WI38 (cell line): ENCODE measurements around the gene SFT2D1.

ENCODE experiments used
- H3K4me3 ChIP-seq: 2 replicates; pipeline ENCODE4 v1.5.1; 2011; ENCODE audit warnings: low read depth, mild to moderate bottlenecking, control low read depth, low read length
- TF ChIP-seq, protein P1 (sequence below): IDR thresholded peaks from 2 replicates; pipeline ENCODE4 v1.5.1; 2012; ENCODE audit warnings: low read depth, mild to moderate bottlenecking, control low read depth, low read length

The SFT2D1 gene

DNA sequence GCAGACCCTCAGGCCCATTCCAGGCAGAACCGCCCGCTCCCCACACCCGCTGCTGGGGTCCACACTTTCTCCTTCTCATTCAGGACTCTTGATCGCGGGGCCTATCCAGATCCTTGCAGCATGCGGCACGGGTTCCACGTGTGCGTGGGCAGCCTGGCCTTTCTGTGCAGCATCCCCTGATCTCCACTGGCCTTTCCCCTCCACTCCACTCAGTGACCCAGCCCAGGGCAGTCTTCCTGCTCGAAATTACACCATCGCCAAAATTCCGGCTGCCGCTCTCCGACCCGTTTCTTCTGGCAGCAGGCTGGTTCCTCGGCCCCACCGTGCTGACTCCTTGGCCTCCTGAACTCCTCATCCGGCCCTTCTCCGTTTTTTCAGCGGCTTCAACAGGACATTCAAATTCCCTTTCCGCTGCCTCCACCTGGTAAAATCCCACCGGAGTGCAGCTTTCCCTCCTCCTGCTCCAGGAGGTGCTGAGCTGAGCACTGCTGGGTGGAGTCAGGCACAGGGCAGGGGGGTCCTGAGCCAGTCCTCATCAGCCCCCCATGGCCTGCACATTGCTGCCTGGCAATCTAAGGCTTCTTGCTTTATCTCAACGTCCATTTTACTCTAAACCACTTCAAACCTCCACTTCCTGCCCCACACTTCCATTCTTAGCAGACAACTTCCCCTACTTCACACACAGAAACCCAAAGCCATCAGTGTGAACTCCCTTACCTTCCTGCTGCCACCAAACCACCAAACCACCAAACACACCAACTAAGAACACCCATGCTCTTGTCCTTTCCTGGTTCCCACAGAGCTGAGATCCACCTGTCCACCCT lies 9.0 kb downstream of the SFT2D1 start:
- H3K4me3 ChIP-seq: no peak overlapping the region
- TF ChIP-seq, protein P1, sequence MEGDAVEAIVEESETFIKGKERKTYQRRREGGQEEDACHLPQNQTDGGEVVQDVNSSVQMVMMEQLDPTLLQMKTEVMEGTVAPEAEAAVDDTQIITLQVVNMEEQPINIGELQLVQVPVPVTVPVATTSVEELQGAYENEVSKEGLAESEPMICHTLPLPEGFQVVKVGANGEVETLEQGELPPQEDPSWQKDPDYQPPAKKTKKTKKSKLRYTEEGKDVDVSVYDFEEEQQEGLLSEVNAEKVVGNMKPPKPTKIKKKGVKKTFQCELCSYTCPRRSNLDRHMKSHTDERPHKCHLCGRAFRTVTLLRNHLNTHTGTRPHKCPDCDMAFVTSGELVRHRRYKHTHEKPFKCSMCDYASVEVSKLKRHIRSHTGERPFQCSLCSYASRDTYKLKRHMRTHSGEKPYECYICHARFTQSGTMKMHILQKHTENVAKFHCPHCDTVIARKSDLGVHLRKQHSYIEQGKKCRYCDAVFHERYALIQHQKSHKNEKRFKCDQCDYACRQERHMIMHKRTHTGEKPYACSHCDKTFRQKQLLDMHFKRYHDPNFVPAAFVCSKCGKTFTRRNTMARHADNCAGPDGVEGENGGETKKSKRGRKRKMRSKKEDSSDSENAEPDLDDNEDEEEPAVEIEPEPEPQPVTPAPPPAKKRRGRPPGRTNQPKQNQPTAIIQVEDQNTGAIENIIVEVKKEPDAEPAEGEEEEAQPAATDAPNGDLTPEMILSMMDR: no peak

DNA sequence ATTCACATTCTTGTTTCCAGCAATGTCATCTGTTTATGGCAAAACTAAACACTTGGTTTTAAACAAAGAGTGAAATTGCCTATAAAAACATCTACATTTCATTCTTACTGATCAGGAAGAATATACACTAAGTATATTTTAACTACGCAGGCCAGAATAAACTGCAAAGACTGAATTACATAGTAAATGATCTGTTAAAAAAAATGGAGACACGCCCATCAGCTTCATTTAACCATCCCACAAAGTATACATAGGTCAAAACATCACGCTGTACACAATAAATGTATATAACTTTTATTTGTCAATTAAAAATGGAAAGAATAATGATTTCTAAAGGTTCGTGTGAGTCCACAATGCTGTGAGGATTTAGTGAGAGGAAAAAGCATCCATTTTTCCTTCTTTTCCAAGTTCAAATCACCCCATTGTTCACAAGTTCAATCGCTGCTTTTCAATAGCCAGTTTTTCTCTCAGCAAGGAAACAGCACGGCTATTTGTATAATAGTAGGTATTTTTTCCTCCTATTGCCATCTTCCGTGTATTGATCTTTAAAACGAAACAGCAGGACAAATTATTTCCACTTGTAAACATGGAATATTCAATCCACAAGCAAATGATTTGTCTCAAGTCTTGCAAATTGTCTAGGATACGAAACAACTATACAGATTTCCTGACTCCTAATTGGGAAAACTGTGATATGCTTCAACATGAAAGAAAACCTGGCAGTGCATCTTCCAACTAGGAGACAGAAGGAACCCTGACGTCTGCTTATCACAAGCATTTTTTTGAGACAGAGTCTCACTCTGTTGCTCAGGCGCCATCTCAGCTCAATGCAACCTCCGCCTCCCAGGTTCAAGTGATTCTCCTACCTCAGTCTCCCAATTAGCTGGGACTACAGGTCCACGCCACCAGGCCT lies 10.6 kb downstream of the SFT2D1 start:
- TF ChIP-seq, protein P1: no peak
- H3K4me3 ChIP-seq: no peak overlapping the region

DNA sequence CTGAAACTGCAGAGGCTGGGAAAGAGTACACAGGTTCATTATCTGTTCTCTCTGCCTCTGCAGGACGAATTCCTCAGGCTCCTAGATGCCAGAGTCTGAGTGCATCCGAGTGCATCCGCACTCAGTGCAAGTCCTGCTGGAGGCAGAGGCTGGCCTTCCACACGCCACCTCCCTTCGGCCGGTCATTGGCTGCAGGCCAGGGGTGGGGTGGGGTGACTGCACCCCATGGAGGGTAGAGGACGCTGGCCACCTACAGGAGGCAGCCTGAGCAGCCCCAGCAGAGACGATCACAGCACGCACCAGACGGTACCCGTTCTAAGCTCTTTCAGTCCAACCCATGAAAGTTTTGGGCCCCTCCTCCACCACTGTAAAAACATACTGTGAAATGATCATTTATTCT lies 11.7 kb downstream of the SFT2D1 start:
- TF ChIP-seq, protein P1: no peak

DNA sequence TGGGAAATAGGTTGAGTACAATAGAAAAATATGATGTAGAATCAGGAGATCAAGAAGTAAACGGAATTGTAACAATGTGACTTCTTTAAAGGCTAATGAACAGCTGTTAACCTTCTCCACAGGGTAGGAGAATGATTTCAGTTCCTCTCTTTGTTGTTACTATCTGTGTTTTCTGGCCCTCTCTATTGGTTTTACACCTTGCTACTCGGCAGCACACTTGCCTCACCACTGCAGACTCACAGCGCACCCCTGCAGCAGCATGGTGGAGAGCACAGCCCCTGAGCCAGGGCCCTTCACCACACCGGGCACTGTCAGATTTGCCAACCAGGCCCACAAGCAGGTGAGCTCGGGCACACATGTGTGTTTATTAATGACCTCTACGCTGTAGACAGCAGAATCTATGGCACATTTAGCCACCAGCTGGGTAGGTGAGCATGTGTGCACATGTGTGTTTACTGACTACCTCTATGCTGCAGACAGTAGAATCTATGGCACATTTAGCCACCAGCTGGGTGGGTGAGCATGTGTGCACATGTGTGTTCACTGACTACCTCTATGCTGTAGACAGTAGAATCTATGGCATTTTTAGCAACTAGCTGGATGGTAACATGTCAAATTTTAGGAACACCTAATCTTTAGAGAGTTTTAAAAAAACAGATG lies 16.8 kb downstream of the SFT2D1 start:
- TF ChIP-seq, protein P1: no peak
- H3K4me3 ChIP-seq: no peak overlapping the region

More for the DNA sequence above, 11.7 kb downstream of the SFT2D1 start:
- no peak overlapping the region for H3K4me3 ChIP-seq

DNA sequence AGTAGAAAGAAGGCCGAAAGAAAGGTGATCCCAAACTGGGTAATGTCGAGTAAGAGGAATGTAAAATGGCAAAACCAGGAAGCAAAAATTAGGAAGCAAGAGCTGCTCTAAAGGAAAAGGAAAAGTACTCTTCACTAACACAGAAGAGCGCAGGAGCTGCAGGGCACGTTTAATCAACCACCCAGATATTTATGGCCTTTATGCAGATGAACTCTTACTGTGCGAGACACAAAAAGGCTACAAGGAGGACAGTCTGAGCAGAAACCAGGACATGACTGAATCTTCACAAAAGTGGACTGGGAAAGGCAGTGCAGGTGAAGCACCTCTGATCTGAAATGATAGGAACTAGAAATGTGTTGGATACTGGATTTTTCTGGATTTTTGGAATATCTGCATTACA lies 18.9 kb downstream of the SFT2D1 start:
- TF ChIP-seq, protein P1: no peak
- no peak overlapping the region for H3K4me3 ChIP-seq

DNA sequence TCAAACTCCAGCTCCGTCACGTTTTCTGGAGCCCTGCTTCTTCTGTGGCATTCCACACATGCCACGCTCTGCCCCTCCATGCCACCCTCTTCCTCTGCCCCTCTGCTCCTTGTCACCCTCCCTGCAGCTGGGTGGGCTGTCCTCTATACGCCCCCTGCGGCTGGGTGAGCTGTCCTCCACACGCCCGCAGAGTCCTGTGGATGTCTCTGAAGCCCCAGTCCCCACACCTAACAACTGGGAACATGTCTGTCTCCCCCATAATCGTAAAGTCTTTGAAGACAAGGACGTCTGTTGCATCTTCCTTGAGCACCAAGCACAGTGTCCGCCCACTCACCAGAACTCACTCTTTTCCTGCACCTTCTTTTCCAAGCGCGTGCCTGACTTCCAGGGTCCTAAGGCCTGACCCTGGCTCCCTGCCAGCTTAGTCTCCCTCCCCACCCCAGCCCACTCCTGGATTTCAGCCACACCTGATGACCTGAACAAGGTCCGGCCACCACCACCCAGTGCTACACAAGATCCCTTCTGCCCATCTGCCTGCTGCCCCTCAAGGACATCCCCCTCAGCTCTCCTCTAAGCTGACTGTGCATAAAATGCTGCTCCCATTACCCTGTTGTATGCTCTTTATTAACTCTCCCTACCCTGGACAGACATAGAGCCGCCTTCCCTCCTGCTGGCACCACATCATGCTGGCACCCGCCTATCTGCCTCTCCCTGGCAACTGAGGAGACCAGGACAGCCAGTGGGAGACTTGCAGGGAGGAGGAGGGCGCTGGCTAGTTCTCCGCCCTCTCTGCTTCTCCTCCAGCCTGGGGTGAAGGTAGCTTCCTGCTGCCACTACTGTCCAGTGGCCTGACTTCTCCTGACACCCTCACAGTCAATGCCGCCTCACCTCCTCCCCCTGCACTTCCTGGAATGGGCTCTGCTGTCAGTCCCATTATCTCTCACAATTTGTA lies 23.4 kb downstream of the SFT2D1 start:
- TF ChIP-seq, protein P1: no peak

More for the DNA sequence above, 23.4 kb downstream of the SFT2D1 start:
- no peak overlapping the region for H3K4me3 ChIP-seq
